ENCODE data around the gene RANBP1. TPM values are rescaled to one million over a fixed set of nuclear protein-coding genes. Genes with fewer than 3 reads are reported as not detected.

RANBP1 gene
- total RNA-seq, 2 experiments from 2014 or later: 446 to 470 TPM

- POLR2A ChIA-PET: no interaction called here
- CTCF ChIA-PET: no interaction called here
Measured at GRCh38 chr22:20140521-20140964, 24.6 kb downstream of the RANBP1 start.

GRCh38 chr22:20141186-20142077, 25.5 kb downstream of the RANBP1 start:
- CTCF ChIA-PET: no interaction called here

GRCh38 chr22:20142711-20143621, 27.1 kb downstream of the RANBP1 start:
- ChIA-PET CTCF (no interaction called here), POLR2A (no interaction called here)

More at GRCh38 chr22:20141186-20142077, 25.5 kb downstream of the RANBP1 start:
- POLR2A ChIA-PET: no interaction called here

- ChIA-PET POLR2A (no interaction called here), CTCF (interaction anchor here (0.6 kb wide), 1 partner anchor 614 kb away, joined by 3 read pairs; no protein-coding TSS in a partner anchor)
Measured at GRCh38 chr22:20143883-20144665, 28.2 kb downstream of the RANBP1 start.

DNA sequence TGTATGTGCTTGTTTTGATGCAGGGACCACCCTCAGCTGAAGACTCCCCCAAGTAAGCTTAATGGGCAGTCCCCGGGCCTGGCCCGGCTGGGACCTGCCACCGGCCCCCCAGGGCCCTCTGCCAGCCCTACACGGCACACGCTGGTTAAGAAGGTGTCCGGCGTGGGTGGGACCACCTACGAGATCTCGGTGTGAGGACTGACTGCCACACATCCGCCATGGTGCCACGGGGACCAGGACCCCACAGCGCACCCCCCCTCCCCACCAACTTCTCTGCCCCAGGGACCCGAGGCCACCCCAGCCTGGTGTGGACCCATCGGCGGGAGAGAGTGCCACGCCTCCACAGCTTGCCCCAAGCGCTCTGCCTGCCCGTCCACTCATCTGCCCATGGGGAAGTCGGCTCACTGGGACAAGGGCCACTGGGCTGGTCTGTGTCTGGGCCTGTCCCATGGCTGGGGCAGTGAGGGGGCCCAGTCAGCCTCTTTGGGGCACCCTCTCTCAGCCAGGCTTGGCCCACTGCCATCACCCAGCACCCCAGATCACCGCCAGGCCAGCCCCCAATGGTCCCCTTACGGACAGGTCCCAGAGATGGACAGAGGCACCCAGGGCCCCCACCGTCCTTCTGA, 29.4 kb downstream of the RANBP1 start:
- ChIA-PET CTCF (no interaction called here), POLR2A (no interaction called here)

GRCh38 chr22:20145832-20146223, 29.9 kb downstream of the RANBP1 start:
- ChIA-PET CTCF (no interaction called here), POLR2A (no interaction called here)

GRCh38 chr22:20146777-20147176, 30.9 kb downstream of the RANBP1 start:
- CTCF ChIA-PET: interaction anchor here (1.0 kb wide), 1 partner anchor 10 kb away, joined by 3 read pairs; no protein-coding TSS in a partner anchor

DNA sequence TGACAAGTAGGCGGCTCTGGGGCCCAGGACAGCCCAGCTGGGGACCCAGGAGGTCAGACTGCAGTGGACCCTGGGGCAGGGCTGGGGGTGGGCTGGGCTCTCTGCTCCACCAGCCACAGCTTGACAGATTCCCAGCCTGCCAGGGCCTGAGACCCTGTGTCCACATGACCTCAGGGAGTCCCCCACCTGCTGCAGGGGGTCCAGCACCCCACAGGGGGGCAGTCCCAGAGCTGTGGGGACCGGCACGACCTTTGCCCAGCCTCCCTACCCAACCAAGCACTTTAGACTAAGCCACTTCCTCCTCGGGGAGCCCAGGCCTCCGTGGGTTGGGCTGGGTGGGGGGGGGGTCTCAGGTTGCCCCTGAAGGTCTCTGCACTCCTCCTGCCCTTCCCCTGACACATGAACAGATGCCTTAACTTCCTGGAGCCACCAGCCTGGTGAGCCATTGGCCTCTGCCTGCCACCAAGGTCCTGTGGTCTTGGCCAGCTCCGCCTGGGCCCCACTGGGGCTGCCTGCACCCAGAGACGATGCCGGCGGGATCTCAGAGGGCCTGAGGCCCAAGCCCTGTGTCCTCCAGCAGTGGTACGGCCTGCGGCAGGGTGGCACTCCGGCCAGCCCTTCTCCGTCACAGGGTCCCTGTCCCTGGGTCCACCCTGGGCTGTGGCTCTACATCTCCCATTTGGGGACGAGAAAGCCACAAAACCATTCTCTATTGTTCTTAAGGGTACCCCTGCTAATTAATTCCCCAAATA, 31.5 kb downstream of the RANBP1 start:
- ChIA-PET POLR2A (no interaction called here), CTCF (interaction anchor here (1.0 kb wide), 1 partner anchor 10 kb away, joined by 3 read pairs; no protein-coding TSS in a partner anchor)

More at GRCh38 chr22:20146777-20147176, 30.9 kb downstream of the RANBP1 start:
- POLR2A ChIA-PET: no interaction called here

- ChIA-PET CTCF (no interaction called here), POLR2A (no interaction called here)
Measured at GRCh38 chr22:20148414-20148813, 32.5 kb downstream of the RANBP1 start.

GRCh38 chr22:20149257-20150250, 33.6 kb downstream of the RANBP1 start:
- POLR2A ChIA-PET: interaction anchor here (0.6 kb wide), 1 partner anchor 295 kb away, joined by 6 read pairs; no protein-coding TSS in a partner anchor
- CTCF ChIA-PET: no interaction called here

GRCh38 chr22:20150381-20151275, 34.7 kb downstream of the RANBP1 start, which contains the start of gene CCDC188:
TSS of gene CCDC188 (minus strand) at chr22:20151055. CDS start at chr22:20150986, 69 bp downstream.
- POLR2A ChIA-PET: interaction anchor here (0.6 kb wide), 1 partner anchor 51 kb away, joined by 4 read pairs; no protein-coding TSS in a partner anchor
- CTCF ChIA-PET: no interaction called here

- ChIA-PET CTCF (no interaction called here), POLR2A (interaction anchor here (0.6 kb wide), 1 partner anchor 51 kb away, joined by 4 read pairs; no protein-coding TSS in a partner anchor)
Measured at GRCh38 chr22:20151276-20151588, 35.3 kb downstream of the RANBP1 start.

DNA sequence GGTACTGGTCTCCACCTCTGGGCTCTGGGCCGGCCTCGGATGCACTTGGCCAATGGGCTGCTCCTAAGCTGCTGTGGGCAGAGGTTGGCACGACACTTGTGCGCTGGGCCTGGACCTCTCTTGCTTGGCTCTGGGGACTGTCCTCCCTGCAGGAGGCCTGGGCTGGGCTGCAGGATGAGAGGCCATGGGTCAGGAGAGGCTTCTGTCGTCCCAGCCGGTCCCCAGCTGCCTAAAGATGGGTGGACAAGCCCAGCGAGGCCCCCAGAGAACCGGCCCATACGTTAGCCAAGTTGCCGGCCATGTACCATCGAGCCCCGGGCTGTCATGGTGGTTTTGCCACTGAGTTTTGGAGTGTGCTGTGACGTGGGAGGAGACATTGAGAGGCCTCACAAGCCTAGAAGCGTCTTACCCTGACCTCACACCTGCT, 36.6 kb downstream of the RANBP1 start:
- ChIA-PET POLR2A (no interaction called here), CTCF (no interaction called here)

GRCh38 chr22:20153945-20154344, 38.0 kb downstream of the RANBP1 start:
- ChIA-PET CTCF (no interaction called here), POLR2A (no interaction called here)

- POLR2A ChIA-PET: no interaction called here
- CTCF ChIA-PET: no interaction called here
Measured at GRCh38 chr22:20154602-20155187, 38.8 kb downstream of the RANBP1 start.

Data from activated CD8-positive, alpha-beta memory T cell treated with anti-CD3 and anti-CD28 coated beads for 36 hours (primary cell).